ENCODE measurements around the gene ZIC1.

Gene ZIC1

GRCh38 chr3:147411815-147412241, 2.7 kb downstream of the ZIC1 start:
- DNase-seq = no peak

- no peak for DNase-seq
Observed at GRCh38 chr3:147412261-147412916, 3.2 kb downstream of the ZIC1 start.

GRCh38 chr3:147412917-147413685, 3.9 kb downstream of the ZIC1 start:
- no peak for DNase-seq

DNA sequence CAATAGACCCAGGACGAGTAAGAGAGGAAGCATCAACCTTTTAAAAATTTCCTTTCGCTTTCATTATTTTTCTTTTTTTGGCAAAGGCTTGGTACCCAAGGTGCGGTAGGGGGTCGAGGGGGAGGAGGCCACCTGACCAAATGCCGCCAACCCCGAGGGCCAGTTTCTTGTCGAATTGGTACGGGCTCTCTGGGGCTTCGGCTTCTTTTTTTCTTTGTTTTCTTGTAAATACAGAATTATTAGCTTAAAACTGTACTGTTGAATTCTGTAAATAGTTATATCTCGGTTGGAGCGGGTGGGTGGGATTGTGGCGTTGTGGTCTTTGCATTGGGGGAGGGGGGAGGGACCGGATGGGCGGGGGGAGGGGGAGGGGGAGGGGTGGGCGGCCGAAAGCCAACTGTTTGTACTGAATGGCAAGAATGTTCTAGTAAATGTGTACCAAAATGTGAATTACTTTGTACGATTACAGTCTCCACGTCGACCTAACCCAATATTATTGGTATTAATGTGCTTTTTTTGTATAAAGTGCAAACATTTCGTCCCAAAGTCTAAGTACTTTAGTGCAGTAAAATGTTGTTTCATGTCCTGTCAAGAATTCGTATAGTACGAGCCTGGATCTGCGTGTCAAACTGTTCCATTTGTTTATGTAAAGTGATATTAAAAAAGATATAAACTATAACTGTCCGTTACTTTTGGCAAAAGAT, 4.7 kb downstream of the ZIC1 start:
- DNase-seq = no peak

DNA sequence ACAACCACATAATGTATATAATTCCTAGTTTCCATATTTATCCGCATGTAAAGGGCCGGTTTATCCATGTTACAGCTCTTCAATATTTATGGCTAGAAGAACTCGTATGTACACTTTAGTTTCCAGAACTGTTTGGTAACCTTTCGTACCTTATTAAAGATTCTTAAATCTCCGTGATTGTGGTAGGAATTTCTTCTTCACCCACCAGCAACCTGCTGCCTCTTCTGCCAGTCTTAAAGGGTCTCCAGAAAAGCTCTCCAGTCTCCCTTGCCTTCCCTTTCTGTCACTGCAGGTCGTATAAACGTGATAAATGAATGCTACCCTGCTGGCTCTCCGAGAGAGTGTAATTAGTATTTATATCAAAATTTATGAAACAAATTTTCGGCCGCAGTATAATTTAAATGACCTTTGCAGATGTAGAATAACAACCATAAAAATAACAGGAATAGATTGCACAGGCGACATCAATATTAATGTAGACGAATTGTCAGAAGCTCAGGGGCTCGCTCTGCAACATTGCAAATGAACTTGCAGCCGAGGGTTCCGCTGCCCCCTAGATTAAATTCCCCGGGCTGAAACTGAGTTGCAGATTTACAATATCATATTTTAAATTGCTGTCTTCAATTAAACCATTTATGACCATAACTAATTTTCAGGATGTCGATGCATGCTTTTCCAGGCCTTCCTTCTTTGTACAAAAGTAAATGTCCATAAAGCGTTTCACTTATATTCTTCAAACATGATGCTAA, 5.4 kb downstream of the ZIC1 start:
- no peak for DNase-seq

- no peak for DNase-seq
Observed at GRCh38 chr3:147415286-147415685, 6.1 kb downstream of the ZIC1 start.

DNA sequence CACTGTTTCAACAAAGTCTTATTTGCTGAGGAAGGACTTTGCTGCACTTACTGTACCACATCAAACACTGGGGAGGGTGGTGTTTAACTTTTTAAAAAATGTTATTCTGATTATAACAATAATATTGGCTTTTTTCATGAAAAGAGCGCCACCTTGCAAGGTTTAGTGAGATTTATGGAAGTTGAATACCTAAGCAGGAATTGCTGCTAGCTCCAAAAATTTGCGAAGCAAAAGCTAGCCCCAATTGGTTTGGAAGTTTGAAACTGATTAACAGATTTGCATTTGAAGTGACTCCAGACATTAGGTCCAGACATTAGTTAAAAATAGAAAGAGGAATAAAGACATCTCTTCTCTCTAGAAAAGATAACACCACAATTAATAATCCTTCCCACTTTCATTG, 6.7 kb downstream of the ZIC1 start:
- DNase-seq = no peak

GRCh38 chr3:147416931-147417330, 7.8 kb downstream of the ZIC1 start:
- DNase-seq = no peak

DNA sequence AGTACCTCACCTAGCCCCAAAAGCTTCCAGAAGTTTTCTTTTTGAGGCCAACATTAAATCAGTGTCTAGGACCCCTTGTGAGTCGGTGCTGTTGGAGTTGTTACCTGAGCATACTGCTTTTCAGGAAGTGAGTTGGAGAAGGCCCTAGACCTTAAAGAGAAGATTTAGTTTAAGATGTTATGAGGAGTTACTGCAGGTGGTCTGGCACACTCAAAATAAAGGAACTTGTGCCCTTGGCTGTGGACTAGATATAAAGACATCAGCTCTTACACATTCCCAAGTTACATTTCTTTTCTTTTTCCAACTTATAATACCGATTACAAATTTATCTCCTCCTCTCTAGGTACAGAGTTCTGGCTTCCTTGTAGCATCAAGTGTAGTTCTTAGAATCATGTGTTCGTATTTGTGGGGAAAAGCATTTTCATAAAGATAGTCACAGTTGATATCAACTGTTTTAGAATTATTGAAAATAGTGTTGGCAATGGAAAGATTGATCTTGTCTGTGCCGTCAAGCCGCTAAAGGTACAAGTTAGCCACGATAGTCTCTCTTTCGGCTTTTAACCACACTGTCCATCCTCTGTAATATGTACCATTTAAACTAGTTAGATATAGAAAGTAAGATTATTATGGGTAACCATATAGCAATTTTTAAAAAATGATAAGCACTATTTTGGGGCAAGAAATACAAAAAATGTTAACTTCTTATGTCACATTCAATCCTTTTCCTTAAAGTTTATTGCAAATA, 8.6 kb downstream of the ZIC1 start:
- DNase-seq = no peak

- no peak for DNase-seq
Observed at GRCh38 chr3:147418371-147418781, 9.2 kb downstream of the ZIC1 start.

- DNase-seq = no peak
Observed at GRCh38 chr3:147418808-147419701, 9.9 kb downstream of the ZIC1 start.

- no peak for DNase-seq
Observed at GRCh38 chr3:147419781-147420224, 10.6 kb downstream of the ZIC1 start.

DNA sequence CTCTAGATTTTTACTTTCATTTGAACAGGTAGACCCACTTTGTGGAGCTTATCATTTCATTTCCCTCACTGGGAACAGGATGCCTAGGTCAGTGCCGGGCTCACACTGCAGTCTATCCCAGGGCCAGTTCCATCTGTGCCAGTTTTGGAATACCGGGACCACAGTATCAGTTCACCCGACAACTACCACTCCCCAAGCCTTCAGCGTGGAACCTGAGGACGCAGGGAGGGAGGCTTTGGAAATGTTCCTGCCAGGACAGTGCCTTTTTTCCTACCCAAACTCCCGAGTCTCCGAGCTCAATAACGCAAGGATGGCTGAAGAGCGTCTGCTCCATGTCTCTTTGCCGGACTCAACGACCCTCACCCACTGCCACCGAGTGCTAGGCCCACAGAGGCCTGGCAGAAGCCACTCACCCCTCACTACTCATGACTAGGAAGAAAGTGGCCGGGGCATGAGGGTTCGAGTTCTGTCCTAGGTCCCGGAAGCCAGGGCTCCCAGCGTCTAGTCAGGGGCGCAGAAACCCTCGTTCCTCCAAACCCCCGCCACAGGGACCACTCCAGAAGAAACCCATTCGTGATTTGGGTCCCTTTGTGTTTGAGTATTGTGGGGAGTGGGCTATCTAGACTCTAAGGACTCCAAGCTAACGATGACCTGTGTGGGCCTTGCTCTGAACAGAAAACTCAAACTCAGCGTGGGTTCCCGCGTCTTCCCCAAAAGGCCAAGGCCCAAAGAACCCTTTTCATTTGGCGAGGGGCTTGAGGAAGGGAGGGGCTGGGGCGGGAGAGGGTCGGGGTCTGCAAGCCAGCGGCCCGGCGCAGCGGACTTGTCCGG, 11.4 kb downstream of the ZIC1 start:
- no peak for DNase-seq

GRCh38 chr3:147421184-147421912, 12.2 kb downstream of the ZIC1 start:
- no peak for DNase-seq

- DNase-seq = no peak
Observed at GRCh38 chr3:147422196-147422595, 13.0 kb downstream of the ZIC1 start.

- no peak for DNase-seq
Observed at GRCh38 chr3:147422601-147423536, 13.7 kb downstream of the ZIC1 start.

DNA sequence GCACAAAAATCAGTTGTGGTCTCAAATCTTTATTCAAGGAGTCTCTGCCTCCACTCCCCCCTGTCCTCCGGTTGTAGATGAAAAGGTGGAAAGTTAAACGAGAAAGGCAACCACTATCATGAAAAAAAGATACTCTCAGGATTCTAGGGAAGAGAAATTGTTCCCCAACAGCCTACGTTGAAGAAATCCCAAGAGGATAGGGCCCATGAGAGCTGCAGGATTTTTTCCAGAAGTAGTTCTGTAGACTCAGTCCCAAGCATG, 14.3 kb downstream of the ZIC1 start:
- DNase-seq = no peak

GRCh38 chr3:147423798-147424580, 14.8 kb downstream of the ZIC1 start:
- no peak for DNase-seq

Measured in NCI-H1436 treated with DMSO at 0.1 percent for 48 hours (cell line).